NT2/D1 (cell line): ENCODE measurements around the gene CHRNA9.

Experiments used
- DNase-seq: peaks from one replicate; pipeline ENCODE4 v3.0.0-alpha.2; 2011; ENCODE audit warnings: low read depth, low spot score
- H3K27me3 ChIP-seq: 2 replicates; pipeline ENCODE4 v1.6.0; 2011; ENCODE audit warnings: mild to moderate bottlenecking; ENCODE audit not compliant: insufficient read length, insufficient read depth
- H3K36me3 ChIP-seq: 2 replicates; pipeline ENCODE4 v1.6.1; 2011; ENCODE audit warnings: mild to moderate bottlenecking, low read length, mixed read lengths; ENCODE audit not compliant: insufficient read depth, insufficient read length
- H3K4me1 ChIP-seq: 2 replicates; pipeline ENCODE4 v1.5.1; 2011; ENCODE audit not compliant: insufficient read depth, insufficient read length
- H3K4me3 ChIP-seq: 2 replicates; pipeline ENCODE4 v1.5.1; 2011; ENCODE audit warnings: low read depth; ENCODE audit not compliant: insufficient read length
- H3K9ac ChIP-seq: 2 replicates; pipeline ENCODE4 v1.6.0; 2011; ENCODE audit warnings: low read depth; ENCODE audit not compliant: insufficient read length
- H3K9me3 ChIP-seq: 2 replicates; pipeline ENCODE4 v1.5.1; 2011; ENCODE audit warnings: mild to moderate bottlenecking, low read length; ENCODE audit not compliant: insufficient read depth
- SUZ12 ChIP-seq: IDR thresholded peaks from 2 replicates; pipeline ENCODE4 v1.6.1; 2011; ENCODE audit not compliant: insufficient read length, insufficient read depth; ENCODE audit errors: extremely low read depth
- YY1 ChIP-seq: IDR thresholded peaks from 2 replicates; pipeline ENCODE4 v1.6.1; 2011; ENCODE audit not compliant: insufficient read length, insufficient read depth
- ZNF274 ChIP-seq: IDR thresholded peaks from 2 replicates; pipeline ENCODE4 v1.6.1; 2011; ENCODE audit warnings: mild to moderate bottlenecking, low read depth, low read length

CHRNA9 gene

GRCh38 chr4:40314951-40315350 is 20.2 kb upstream of the CHRNA9 start:
- peaks cover 2% of the 10 kb centered on the region for H3K4me1 ChIP-seq
- no peaks in the 10 kb centered on the region for H3K36me3 ChIP-seq
- H3K4me3 ChIP-seq = no peak overlapping the region
- DNase-seq = no peak
- peaks cover 2% of the 10 kb centered on the region for H3K27me3 ChIP-seq
- H3K9me3 ChIP-seq = no peaks in the 10 kb centered on the region
- no peak overlapping the region for H3K9ac ChIP-seq
- TF ChIP-seq SUZ12 (no peak), YY1 (no peak), ZNF274 (no peak)

- Histone ChIP-seq H3K36me3 (no peaks in the 10 kb centered on the region), H3K27me3 (peaks cover 2% of the 10 kb centered on the region), H3K4me3 (no peak overlapping the region), H3K4me1 (peaks cover 3% of the 10 kb centered on the region), H3K9me3 (no peaks in the 10 kb centered on the region), H3K9ac (no peak overlapping the region)
- DNase-seq = no peak
- TF ChIP-seq ZNF274 (no peak), SUZ12 (no peak), YY1 (no peak)
These were observed 18.8 kb upstream of the CHRNA9 start for GRCh38 chr4:40316333-40316781.

GRCh38 chr4:40316782-40317635 is 18.1 kb upstream of the CHRNA9 start:
- no peak for DNase-seq
- H3K4me3 ChIP-seq = no peak overlapping the region
- peak overlapping the region; percentile 62 for H3K9ac ChIP-seq
- H3K27me3 ChIP-seq = peaks cover 2% of the 10 kb centered on the region
- peaks cover 5% of the 10 kb centered on the region for H3K4me1 ChIP-seq
- no peaks in the 10 kb centered on the region for H3K36me3 ChIP-seq
- no peaks in the 10 kb centered on the region for H3K9me3 ChIP-seq
- TF ChIP-seq YY1 (no peak), ZNF274 (no peak), SUZ12 (no peak)

GRCh38 chr4:40317916-40318658 is 17.0 kb upstream of the CHRNA9 start:
- TF ChIP-seq SUZ12 (no peak), YY1 (no peak), ZNF274 (no peak)
- Histone ChIP-seq H3K4me1 (peaks cover 5% of the 10 kb centered on the region), H3K27me3 (no peaks in the 10 kb centered on the region), H3K9me3 (no peaks in the 10 kb centered on the region), H3K36me3 (no peaks in the 10 kb centered on the region), H3K9ac (no peak overlapping the region), H3K4me3 (no peak overlapping the region)
- no peak for DNase-seq

- no peak overlapping the region for H3K9ac ChIP-seq
- no peaks in the 10 kb centered on the region for H3K36me3 ChIP-seq
- no peak overlapping the region for H3K4me3 ChIP-seq
- no peak for DNase-seq
- peaks cover 5% of the 10 kb centered on the region for H3K4me1 ChIP-seq
- H3K9me3 ChIP-seq = no peaks in the 10 kb centered on the region
- TF ChIP-seq SUZ12 = no peak
- no peak for TF ChIP-seq ZNF274
- no peak for TF ChIP-seq YY1
- H3K27me3 ChIP-seq = no peaks in the 10 kb centered on the region
These were observed 13.4 kb upstream of the CHRNA9 start for GRCh38 chr4:40321574-40322275.

- DNase-seq = no peak
- H3K9ac ChIP-seq = no peak overlapping the region
- H3K36me3 ChIP-seq = no peaks in the 10 kb centered on the region
- no peaks in the 10 kb centered on the region for H3K27me3 ChIP-seq
- H3K4me1 ChIP-seq = peaks cover 3% of the 10 kb centered on the region
- TF ChIP-seq YY1 = no peak
- TF ChIP-seq ZNF274 = no peak
- no peak for TF ChIP-seq SUZ12
- no peaks in the 10 kb centered on the region for H3K9me3 ChIP-seq
- no peak overlapping the region for H3K4me3 ChIP-seq
These were observed 12.3 kb upstream of the CHRNA9 start for GRCh38 chr4:40322811-40323210.
